ENCODE measurements around the gene PHF19. TPM values are rescaled to one million over a fixed set of nuclear protein-coding genes. Genes with fewer than 3 reads are reported as not detected.

PHF19 gene
- polyA plus RNA-seq, 1 of the 3 experiments (the other 2 are of a cell fraction) = 33.4 TPM

GRCh38 chr9:120833325-120833724, 43.7 kb downstream of the PHF19 start:
- CTCF ChIA-PET = interaction anchor here (1.5 to 1.6 kb wide), 2 partner anchors 8 to 77 kb away, joined by 4 to 5 read pairs; no protein-coding TSS in a partner anchor
- TF ChIP-seq GABPA (IDR thresholded peaks at IDR 0.05; ENCODE audit: low read depth) = no peak
- no peak for TF ChIP-seq SIN3A (IDR thresholded peaks at IDR 0.05; ENCODE audit: borderline replicate concordance, low read depth, low read length)
- no peak for TF ChIP-seq TEAD4 (IDR thresholded peaks at IDR 0.05; ENCODE audit: borderline replicate concordance, insufficient read depth)
- TF ChIP-seq NFIC (IDR thresholded peaks at IDR 0.05; ENCODE audit: borderline replicate concordance) = no peak
- TF ChIP-seq MEF2A (IDR thresholded peaks at IDR 0.05; ENCODE audit: borderline replicate concordance, low read depth) = no peak
- no peak for TF ChIP-seq SMC3 (IDR thresholded peaks at IDR 0.05; ENCODE audit: low read depth, low read length)
- TF ChIP-seq, protein P1, sequence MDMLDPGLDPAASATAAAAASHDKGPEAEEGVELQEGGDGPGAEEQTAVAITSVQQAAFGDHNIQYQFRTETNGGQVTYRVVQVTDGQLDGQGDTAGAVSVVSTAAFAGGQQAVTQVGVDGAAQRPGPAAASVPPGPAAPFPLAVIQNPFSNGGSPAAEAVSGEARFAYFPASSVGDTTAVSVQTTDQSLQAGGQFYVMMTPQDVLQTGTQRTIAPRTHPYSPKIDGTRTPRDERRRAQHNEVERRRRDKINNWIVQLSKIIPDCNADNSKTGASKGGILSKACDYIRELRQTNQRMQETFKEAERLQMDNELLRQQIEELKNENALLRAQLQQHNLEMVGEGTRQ (IDR thresholded peaks at IDR 0.05; ENCODE audit: borderline replicate concordance, low read depth, low read length) = no peak
- TF ChIP-seq ELF1 (IDR thresholded peaks at IDR 0.05) = no peak
- TF ChIP-seq YY1 (IDR thresholded peaks at IDR 0.05; ENCODE audit: low read depth) = no peak
- TF ChIP-seq, protein P2, sequence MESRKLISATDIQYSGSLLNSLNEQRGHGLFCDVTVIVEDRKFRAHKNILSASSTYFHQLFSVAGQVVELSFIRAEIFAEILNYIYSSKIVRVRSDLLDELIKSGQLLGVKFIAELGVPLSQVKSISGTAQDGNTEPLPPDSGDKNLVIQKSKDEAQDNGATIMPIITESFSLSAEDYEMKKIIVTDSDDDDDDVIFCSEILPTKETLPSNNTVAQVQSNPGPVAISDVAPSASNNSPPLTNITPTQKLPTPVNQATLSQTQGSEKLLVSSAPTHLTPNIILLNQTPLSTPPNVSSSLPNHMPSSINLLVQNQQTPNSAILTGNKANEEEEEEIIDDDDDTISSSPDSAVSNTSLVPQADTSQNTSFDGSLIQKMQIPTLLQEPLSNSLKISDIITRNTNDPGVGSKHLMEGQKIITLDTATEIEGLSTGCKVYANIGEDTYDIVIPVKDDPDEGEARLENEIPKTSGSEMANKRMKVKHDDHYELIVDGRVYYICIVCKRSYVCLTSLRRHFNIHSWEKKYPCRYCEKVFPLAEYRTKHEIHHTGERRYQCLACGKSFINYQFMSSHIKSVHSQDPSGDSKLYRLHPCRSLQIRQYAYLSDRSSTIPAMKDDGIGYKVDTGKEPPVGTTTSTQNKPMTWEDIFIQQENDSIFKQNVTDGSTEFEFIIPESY (IDR thresholded peaks at IDR 0.05; ENCODE audit: borderline replicate concordance, low read depth) = no peak
- no peak for TF ChIP-seq RAD21 (IDR thresholded peaks at IDR 0.05; ENCODE audit: low read length)
- TF ChIP-seq USF1 (IDR thresholded peaks at IDR 0.05; ENCODE audit: borderline replicate concordance, low read depth) = no peak
- TF ChIP-seq EZH2phosphoT487 (IDR thresholded peaks at IDR 0.05; ENCODE audit: borderline replicate concordance, low read depth) = no peak
- no peak for TF ChIP-seq POLR2AphosphoS5 (IDR thresholded peaks at IDR 0.05; ENCODE audit: low read depth, low read length)
- 97% methylated on average over 7 of the region's 7 CpGs for WGBS (ENCODE audit: low lambda C conversion rate)
- DNase-seq = no peak
- H3F3A ChIP-seq (replicated peaks; ENCODE audit: insufficient read depth) = peaks cover 6% of the 10 kb centered on the region
- H2AFZ ChIP-seq (ENCODE audit: low read depth) = no peak overlapping the region
- peaks cover 47 to 53% of the 10 kb centered on the region in 2 experiments for H3K36me3 ChIP-seq (replicated peaks in 1 of 2; ENCODE audit: control insufficient read depth in 1 of 2, insufficient read depth in 2 of 2, low read length in 1 of 2)
- no peak overlapping the region for H3K9ac ChIP-seq
- H3K27me3 ChIP-seq (ENCODE audit: insufficient read depth) = no peaks in the 10 kb centered on the region
- H3K4me2 ChIP-seq = no peak overlapping the region
- POLR2A ChIA-PET = interaction anchor here (0.6 kb wide), 1 partner anchor 110 kb away, joined by 3 read pairs; no protein-coding TSS in a partner anchor
- H4K20me1 ChIP-seq (ENCODE audit: insufficient read depth) = no peaks in the 10 kb centered on the region
- no peaks in the 10 kb centered on the region for H3K9me2 ChIP-seq
- no peaks in the 10 kb centered on the region for H3K9me3 ChIP-seq
- no peak overlapping the region for H3K27ac ChIP-seq (ENCODE audit: low read depth in 2 of 2, low read length in 1 of 2)
- peaks cover 42% of the 10 kb centered on the region for H3K79me2 ChIP-seq (ENCODE audit: insufficient read depth)
- no peaks in the 10 kb centered on the region for H3K4me1 ChIP-seq (ENCODE audit: control insufficient read depth in 1 of 2, insufficient read depth in 2 of 2, low read depth in 1 of 2, low read length in 1 of 2)
- no peak overlapping the region for H3K4me3 ChIP-seq (ENCODE audit: low read depth in 2 of 2, low read length in 1 of 2)

DNA sequence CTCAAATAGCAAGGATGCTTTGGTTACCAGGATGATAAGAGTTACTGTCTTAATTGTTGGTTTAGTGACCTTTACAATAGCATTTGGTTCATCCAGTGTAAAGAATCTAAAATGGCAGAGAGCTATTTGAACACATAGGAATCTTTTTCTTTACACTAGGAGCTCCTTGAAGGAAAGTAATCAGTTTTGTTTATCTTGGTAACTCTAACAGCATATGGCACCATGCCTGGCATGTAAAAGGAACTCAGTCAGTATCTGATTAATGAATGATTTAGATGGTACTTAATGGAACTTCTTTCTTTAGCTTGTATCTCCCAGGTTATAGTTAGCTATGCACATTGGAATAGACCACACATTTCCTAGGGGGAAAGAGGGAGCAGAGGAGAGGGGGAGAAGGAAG, 44.2 kb downstream of the PHF19 start:
- Histone ChIP-seq H3F3A (replicated peaks; ENCODE audit: insufficient read depth) (peaks cover 6% of the 10 kb centered on the region), H3K27ac (ENCODE audit: low read depth in 2 of 2, low read length in 1 of 2) (no peak overlapping the region), H3K9me3 (no peaks in the 10 kb centered on the region), H3K9ac (no peak overlapping the region), H3K4me2 (no peak overlapping the region), H3K9me2 (no peaks in the 10 kb centered on the region), H3K4me1 (ENCODE audit: control insufficient read depth in 1 of 2, insufficient read depth in 2 of 2, low read depth in 1 of 2, low read length in 1 of 2) (no peaks in the 10 kb centered on the region), H4K20me1 (ENCODE audit: insufficient read depth) (no peaks in the 10 kb centered on the region), H3K4me3 (ENCODE audit: low read depth in 2 of 2, low read length in 1 of 2) (no peak overlapping the region), H2AFZ (ENCODE audit: low read depth) (no peak overlapping the region), H3K36me3 (replicated peaks in 1 of 2; ENCODE audit: control insufficient read depth in 1 of 2, insufficient read depth in 2 of 2, low read length in 1 of 2) (peaks cover 43 to 57% of the 10 kb centered on the region in 2 experiments), H3K27me3 (ENCODE audit: insufficient read depth) (no peaks in the 10 kb centered on the region), H3K79me2 (ENCODE audit: insufficient read depth) (peaks cover 37% of the 10 kb centered on the region)
- ChIA-PET CTCF (interaction anchor here (1.6 kb wide), 1 partner anchor 77 kb away, joined by 4 read pairs; no protein-coding TSS in a partner anchor), POLR2A (no interaction called here)
- DNase-seq = no peak
- TF ChIP-seq, protein P3, sequence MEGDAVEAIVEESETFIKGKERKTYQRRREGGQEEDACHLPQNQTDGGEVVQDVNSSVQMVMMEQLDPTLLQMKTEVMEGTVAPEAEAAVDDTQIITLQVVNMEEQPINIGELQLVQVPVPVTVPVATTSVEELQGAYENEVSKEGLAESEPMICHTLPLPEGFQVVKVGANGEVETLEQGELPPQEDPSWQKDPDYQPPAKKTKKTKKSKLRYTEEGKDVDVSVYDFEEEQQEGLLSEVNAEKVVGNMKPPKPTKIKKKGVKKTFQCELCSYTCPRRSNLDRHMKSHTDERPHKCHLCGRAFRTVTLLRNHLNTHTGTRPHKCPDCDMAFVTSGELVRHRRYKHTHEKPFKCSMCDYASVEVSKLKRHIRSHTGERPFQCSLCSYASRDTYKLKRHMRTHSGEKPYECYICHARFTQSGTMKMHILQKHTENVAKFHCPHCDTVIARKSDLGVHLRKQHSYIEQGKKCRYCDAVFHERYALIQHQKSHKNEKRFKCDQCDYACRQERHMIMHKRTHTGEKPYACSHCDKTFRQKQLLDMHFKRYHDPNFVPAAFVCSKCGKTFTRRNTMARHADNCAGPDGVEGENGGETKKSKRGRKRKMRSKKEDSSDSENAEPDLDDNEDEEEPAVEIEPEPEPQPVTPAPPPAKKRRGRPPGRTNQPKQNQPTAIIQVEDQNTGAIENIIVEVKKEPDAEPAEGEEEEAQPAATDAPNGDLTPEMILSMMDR (IDR thresholded peaks at IDR 0.05) = no peak
- TF ChIP-seq EP300 (IDR thresholded peaks at IDR 0.05; ENCODE audit: borderline replicate concordance in 1 of 2, low read depth in 1 of 2, low read length in 1 of 2) (no peak), FOXM1 (IDR thresholded peaks at IDR 0.05; ENCODE audit: low read depth) (no peak), GABPA (IDR thresholded peaks at IDR 0.05; ENCODE audit: low read depth) (no peak), USF1 (IDR thresholded peaks at IDR 0.05; ENCODE audit: borderline replicate concordance, low read depth) (no peak)
- TF ChIP-seq, protein P4, sequence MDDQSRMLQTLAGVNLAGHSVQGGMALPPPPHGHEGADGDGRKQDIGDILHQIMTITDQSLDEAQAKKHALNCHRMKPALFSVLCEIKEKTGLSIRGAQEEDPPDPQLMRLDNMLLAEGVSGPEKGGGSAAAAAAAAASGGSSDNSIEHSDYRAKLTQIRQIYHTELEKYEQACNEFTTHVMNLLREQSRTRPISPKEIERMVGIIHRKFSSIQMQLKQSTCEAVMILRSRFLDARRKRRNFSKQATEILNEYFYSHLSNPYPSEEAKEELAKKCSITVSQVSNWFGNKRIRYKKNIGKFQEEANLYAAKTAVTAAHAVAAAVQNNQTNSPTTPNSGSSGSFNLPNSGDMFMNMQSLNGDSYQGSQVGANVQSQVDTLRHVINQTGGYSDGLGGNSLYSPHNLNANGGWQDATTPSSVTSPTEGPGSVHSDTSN (IDR thresholded peaks at IDR 0.05) = no peak
